Eye (tissue), 1 donor: ENCODE data around the gene PCP4L1.
A peak's percentile ranks its signal among the peaks of the same experiment; 100 is the strongest.
"Not testable (repeated sequence)": the region's sequence is repeated elsewhere in the genome, so short reads cannot be mapped to it uniquely, and the experiment has no call there.

Experiments
- DNase-seq: peaks from one replicate; pipeline ENCODE4 v3.0.0-alpha.2; 2015

Gene PCP4L1

GRCh38 chr1:161258439-161259344, at the start of gene PCP4L1:
Gene PCP4L1 (plus strand): TSS chr1:161258745. CDS start chr1:161258975, 230 bp downstream.
- DNase-seq, result peak; percentile 90

GRCh38 chr1:161209790-161210409, 48.6 kb upstream of the PCP4L1 start:
- peak; percentile 88 for DNase-seq

- DNase-seq, result no peak
These were observed 44.2 kb upstream of the PCP4L1 start for GRCh38 chr1:161214369-161214768.

GRCh38 chr1:161215076-161215475, 43.5 kb upstream of the PCP4L1 start, which contains the start of gene FCER1G:
Gene FCER1G (plus strand): TSS chr1:161215295. CDS start chr1:161215322, 27 bp downstream.
- no peak for DNase-seq

- DNase-seq, result no peak
These were observed 41.4 kb upstream of the PCP4L1 start for GRCh38 chr1:161216945-161217712.

GRCh38 chr1:161217831-161218230, 40.7 kb upstream of the PCP4L1 start:
- no peak for DNase-seq

- no peak for DNase-seq
These were observed 40.1 kb upstream of the PCP4L1 start for GRCh38 chr1:161218301-161219077.

- DNase-seq, result no peak
These were observed 39.3 kb upstream of the PCP4L1 start for GRCh38 chr1:161219078-161219892.

GRCh38 chr1:161220002-161220401, 38.5 kb upstream of the PCP4L1 start:
- no peak for DNase-seq

- DNase-seq, result no peak
These were observed 36.1 kb upstream of the PCP4L1 start for GRCh38 chr1:161222175-161223019.

- no peak for DNase-seq
These were observed 34.5 kb upstream of the PCP4L1 start for GRCh38 chr1:161223805-161224694.

- DNase-seq, result not testable (repeated sequence)
These were observed 33.9 kb upstream of the PCP4L1 start for GRCh38 chr1:161224695-161225087.

- DNase-seq, result no peak
These were observed 33.4 kb upstream of the PCP4L1 start for GRCh38 chr1:161225178-161225533.

GRCh38 chr1:161225534-161226319, 32.8 kb upstream of the PCP4L1 start, which contains the start of gene TOMM40L:
Gene TOMM40L (plus strand): TSS chr1:161226060. CDS start chr1:161226490, 430 bp downstream.
- peak; percentile 99 for DNase-seq

GRCh38 chr1:161226320-161226711, 32.2 kb upstream of the PCP4L1 start:
- DNase-seq, result peak; percentile 18

GRCh38 chr1:161226759-161227158, 31.8 kb upstream of the PCP4L1 start:
- peak; percentile 11 for DNase-seq

- peak; percentile 90 for DNase-seq
These were observed 31.2 kb upstream of the PCP4L1 start for GRCh38 chr1:161227196-161227871.

- no peak for DNase-seq
These were observed 30.5 kb upstream of the PCP4L1 start for GRCh38 chr1:161228032-161228431.
